ENCODE measurements around the gene GTF2IRD1.
"Not testable (repeated sequence)": the region's sequence is repeated elsewhere in the genome, so short reads cannot be mapped to it uniquely, and the experiment has no call there.

GTF2IRD1 gene, protein sequence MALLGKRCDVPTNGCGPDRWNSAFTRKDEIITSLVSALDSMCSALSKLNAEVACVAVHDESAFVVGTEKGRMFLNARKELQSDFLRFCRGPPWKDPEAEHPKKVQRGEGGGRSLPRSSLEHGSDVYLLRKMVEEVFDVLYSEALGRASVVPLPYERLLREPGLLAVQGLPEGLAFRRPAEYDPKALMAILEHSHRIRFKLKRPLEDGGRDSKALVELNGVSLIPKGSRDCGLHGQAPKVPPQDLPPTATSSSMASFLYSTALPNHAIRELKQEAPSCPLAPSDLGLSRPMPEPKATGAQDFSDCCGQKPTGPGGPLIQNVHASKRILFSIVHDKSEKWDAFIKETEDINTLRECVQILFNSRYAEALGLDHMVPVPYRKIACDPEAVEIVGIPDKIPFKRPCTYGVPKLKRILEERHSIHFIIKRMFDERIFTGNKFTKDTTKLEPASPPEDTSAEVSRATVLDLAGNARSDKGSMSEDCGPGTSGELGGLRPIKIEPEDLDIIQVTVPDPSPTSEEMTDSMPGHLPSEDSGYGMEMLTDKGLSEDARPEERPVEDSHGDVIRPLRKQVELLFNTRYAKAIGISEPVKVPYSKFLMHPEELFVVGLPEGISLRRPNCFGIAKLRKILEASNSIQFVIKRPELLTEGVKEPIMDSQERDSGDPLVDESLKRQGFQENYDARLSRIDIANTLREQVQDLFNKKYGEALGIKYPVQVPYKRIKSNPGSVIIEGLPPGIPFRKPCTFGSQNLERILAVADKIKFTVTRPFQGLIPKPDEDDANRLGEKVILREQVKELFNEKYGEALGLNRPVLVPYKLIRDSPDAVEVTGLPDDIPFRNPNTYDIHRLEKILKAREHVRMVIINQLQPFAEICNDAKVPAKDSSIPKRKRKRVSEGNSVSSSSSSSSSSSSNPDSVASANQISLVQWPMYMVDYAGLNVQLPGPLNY

DNA sequence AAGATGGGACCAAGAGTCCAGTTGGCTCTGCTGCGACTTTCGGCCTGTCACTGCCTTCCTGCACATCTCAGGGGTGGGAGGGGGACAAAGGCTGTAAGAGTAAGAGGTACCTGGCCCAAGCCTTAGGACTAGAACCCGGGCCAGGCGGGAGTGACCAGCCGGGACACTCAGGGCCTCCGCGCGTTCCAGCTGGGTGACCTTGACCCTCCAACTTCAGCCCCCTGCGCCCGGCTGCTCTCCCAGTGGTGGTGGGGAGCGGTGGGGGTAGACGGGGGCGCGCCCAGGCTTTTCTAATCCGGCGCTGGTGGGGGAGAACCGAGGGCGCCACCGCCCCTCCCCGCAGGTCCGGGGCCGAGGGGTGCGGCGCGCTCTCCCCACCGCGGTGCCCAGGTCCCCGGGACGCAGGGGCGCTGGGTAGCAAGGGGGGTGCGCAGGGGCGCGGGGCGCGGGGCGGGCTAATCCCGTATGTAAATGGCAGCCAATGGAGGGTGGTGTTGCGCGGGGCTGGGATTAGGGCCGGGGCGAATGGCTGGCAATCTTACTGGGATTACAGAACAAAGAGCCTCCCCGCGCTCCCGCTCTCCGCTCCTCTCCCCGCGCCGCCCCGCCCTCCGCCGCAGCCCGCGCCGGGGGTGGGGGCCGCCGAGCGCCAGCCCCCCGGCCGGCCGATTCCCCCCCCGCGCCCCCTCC is at the start of gene GTF2IRD1:
TSS of gene GTF2IRD1 (plus strand) at position 585 of the 690 bp plus-strand sequence. CDS start 54,175 bp downstream, outside the sequence.
- DNase-seq, result peak; percentile 89

DNA sequence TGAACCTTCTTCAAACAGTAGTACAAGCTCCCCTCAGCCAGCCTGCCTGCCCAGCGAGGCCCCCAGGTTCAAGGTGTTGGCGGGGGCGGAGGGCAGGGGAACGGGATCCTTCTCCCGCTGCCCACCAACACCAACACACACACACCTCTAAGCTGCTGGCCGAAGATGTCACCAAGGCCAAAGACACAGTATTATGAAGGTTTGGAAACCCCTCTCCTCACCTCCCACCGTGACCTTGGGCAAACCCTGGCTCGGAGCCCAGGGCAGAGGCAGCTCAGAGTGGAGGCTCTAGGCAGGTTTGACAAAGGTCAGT is 49.4 kb upstream of the GTF2IRD1 start:
- DNase-seq, result no peak

DNA sequence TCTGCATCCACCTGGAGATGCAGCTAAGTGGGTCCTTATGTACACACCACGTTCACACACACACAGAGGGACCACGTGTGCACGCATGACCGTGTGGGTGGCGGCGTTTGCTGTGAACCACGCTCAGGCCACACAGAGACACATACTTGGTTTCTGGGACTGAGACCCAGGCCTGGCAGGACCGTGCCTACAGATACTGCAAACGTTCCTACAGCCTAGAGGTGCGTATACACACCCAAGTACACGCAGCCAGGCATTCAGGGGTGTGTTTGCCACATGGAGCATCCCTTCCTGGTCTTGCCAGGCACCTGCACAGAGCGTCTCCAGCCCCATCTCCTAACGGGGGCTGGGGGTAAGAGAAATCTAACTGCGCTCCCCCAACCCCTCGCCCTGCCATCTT is 49.0 kb upstream of the GTF2IRD1 start:
- DNase-seq, result no peak

DNA sequence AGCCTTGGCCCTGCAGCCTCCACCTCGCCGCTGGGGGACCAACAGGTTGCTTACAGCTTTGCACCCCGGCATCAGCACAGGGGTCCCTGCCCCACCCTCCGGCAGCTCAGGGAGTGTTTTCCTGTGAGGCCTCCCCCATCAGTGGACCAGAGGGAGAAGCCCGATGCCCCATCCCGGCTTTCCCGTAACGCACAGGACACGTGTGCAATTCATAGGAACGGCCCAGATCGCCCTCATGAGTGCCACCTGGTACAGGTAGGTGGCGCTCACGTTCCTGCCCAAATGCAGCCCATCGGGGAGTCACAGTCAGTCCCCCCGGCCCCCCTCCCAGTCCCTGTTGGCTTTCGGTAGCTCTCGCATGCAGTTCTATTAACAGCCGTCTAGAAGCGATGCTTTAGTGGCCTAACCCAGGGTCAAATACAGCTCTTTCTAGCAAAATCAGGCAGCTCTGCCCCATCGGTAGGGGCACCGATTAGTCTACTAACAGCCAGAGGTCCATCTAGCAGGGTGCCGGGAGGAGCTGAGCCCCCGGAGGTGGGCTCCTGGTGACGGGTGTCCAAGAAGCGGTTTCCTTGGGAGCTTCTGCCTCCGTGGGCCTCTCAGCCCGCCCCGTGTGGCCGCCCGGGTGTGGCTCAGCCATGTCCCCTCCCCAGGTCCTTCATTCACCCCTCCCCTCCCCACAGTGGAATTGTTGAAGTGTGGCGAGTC is 48.4 kb upstream of the GTF2IRD1 start:
- no peak for DNase-seq

DNA sequence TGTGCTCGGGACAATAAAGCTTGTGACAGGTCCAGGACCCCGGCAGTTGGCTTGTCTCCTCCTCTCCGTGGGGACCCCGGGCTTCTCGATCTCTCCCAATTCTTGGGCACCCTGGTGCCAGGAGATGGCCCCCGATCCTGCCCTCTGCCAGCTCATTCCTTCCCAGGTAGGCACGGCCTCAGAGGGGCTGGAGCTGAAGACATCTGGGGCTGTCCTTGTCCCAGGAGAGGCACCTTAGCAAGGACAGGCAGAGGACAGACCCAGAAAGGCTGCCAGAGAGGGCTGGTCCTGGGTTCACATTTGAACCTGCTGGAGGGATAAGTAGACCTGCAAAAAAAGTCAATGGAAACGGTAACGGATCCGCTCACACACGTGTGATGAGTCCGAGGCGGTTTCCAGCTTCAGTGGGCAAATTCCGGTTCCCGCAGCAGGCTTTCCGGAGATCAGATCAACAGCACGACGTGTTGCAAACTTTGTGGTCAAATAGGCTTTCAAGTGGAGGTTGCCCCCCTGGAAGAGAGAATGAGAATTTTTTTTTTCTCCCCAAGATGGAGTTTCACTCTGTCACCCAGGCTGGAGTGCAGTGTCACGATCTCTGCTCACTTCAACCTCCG is 47.7 kb upstream of the GTF2IRD1 start:
- no peak for DNase-seq

DNA sequence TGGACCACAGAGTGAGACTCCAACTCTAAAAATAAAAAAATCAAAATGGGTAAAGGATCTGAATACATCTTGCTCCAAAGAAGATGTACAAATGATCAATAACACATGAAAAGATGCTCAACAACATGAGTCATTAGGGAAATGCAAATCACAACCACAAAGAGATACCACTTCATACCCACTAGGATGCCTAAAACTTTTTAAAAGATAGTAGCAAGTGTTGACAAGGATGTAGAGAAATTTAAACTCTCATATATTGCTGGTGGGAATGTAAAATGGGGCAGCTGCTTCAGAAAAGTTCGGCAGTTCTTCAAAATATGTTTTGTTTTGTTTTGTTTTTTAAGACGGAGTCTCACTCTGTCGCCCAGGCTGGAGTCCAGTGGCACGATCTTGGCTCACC is 45.7 kb upstream of the GTF2IRD1 start:
- DNase-seq, result no peak

DNA sequence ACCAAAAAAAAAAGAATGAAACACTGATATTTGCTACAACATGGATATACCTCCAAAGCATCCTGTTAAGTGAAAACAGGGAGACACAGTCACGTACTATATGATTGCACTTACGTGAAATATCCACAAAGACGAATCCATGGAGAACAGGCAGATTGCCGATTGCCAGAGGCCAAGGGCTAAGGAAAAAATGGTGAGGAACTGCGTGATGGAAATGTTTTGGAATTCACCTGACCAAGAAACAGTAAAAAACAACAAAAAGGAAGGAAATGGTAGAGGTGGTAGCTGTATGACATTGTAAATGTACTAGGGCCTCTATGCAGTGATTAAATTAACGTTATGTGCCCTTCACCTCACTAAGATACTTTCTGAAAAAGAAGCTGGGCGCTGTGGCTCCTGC is 44.1 kb upstream of the GTF2IRD1 start:
- DNase-seq, result no peak

DNA sequence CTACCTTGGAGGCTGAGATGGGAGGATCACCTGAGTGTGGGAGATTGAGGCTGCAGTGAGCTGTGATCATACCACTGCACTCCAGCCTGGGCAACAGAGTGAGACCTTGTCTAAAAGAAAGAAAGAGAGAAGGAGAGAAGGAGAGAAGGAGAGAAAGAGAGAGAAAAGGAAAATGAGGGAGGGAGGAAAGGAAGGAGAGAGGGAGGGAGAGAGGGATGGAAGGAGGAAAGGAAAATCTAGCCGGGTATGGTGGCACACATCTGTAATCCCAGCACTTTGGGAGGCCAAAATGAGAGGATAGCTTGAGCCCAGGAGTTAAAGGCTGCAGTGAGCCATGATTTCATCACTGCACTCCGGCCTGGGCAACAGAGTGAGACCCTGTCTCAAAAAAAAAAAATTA is 42.9 kb upstream of the GTF2IRD1 start:
- no peak for DNase-seq

DNA sequence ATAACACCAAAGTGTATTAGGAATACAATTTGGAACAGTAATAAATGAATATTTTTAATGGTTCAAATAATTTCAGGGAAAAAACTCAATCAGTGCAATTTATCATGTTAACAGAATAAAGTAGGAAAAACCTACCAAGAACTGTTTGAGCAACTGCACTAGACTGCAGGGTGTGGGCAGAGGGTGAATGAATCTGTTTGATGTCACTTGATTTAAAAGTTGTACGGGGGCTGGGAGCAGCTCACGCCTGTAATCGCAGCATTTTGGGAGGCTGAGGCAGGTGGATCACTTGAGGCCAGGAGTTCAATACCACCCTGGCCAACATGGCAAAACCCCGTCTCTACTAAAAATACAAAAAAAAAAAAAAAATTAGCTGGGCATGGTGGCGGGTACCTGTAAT is 42.1 kb upstream of the GTF2IRD1 start:
- not testable (repeated sequence) for DNase-seq

DNA sequence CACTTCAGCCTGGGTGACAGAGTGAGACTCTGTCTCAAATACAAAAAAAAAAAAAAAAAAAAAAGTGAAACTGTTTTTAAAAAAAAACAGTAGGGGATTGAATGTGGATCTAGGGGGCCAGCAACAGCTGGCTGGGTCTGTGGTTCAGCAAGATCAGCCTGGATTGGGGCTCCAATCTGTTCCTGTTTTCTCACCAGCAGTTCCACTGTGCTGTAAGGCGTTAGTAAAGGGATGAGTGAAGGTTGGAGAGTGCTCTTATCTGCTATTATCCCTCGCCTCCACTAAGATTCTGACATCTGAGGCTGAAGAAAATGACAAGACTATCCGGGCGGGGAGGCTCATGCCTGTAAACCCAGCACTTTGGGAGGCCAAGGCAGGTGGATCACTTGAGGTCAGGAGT is 41.6 kb upstream of the GTF2IRD1 start:
- DNase-seq, result no peak

DNA sequence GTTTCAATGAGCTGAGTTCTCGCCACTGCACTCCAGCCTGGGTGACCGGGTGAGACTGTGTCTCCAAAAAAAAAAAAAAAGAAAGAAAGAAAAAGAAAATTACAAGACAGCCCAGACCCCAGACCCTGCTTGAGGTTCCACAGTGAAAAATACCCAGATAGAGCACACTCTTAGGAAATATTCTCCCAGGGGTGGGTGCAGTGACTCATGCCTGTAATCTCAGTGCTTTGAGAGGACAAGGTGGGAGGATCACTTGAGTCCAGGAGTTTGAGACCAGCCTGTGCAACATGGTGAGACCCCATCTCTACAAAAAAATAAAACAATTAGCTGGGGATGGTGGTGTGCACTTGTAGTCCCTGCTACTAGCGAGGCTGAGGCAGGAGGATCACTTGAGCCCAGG is 41.1 kb upstream of the GTF2IRD1 start:
- no peak for DNase-seq

DNA sequence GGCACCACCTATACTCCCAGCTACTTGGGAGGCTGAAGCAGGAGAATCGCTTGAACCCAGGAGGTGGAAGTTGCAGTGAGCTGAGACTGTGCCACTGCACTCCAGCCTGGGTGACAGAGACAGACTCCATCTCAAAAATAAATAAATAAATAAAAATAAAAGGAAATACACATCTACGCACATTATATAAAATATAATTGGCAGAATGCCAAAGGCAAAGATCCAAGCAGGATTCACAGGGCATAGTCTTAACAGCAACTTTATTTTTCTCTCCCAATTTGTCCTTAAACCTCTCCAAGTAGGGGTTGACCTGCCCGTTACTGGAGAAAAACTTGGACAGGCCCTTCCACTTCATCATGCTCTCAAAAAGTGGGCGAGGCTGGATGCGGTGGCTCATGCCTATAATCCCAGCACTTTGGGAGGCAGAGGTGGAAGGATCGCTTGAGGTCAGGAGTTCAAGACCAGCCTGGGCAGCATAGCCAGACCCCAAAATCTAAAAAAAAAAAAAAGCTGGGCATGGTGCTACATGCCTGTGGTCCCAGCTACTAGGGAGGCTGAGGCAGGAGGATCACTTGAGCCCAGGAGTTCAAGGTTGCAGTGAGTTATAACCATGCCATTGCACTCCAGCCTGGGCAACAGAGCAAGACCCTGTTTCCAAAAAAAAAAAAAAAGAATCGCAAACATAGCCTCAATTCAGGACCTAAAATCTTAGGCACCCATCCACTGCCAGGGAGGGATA is 38.9 kb upstream of the GTF2IRD1 start:
- not testable (repeated sequence) for DNase-seq

DNA sequence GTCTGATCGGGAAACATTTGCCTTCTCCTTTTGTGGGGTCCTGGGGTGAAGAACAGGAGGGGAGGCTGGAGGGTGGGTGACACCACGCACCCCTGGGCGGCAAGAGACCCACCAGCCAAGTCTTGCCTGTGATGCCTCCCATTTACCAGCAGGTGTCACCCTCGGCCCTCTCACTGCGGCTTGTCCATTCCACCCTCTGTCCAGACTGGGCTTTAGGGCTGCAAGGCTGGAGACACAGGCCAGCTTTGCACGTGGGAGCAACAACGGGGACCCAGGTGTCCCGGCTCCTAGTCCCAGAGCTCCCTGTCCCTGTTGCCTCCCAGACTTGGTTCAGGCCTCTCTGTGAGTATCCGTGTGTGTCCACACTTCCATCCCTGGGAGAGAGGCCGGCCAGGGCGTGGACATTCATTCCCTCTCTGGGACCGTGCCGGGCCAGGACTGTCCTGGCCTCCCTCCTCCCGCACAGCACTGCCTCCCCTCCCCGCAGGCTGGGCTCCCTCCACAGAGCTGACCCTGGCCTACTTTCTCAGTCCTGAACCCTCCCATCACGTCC is 36.2 kb upstream of the GTF2IRD1 start:
- DNase-seq, result peak; percentile 70

DNA sequence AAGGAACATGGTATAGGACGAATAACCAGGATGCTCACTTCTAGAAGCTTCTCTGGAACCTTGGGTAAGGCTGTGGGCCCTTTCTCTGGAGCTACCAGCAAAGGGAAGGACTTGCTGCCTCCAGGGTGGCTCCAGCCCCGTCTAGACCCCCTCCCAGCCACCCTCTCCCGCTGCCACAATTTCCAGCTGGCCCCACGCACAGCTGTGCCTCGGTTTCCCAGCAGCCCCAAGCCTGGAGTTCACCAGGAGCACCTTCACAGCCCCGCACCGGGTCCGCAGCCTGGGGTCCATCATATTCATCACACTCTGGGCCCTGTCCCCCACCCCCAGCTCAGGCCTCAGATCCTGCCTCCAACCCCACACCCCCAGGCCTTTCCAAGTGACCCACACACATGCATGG is 35.6 kb upstream of the GTF2IRD1 start:
- DNase-seq, result no peak

DNA sequence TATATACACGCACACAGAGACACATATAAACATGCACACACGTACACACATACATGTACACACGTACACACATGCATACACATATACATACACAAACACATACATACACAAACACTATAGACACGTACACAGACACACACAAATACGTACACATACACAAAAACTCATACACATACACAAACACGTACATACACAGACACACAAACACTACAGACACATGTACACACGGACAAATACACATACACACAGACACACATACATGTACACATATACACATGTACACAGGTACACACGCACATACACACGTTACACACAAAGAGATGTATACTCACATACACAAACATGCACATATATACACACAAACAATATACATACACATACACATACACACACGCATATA is 35.2 kb upstream of the GTF2IRD1 start:
- no peak for DNase-seq

DNA sequence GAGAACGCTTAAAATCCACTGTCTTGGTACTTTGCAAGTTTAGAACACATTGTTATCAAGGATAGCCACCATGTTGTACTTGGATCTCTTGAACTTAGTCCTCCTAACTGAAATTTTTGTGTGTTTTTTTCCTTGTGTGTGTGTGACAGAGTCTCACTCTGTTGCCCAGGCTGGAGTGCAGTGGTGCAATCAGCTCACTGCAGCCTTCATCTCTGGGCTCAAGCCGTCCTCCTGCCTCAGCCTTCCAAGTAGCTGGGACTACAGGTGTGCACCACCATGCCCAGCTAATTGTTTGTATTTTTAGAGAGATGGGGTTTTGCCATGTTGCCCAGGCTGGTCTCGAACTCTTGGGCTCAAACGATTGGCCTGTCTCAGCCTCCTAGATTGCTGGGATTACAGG is 34.5 kb upstream of the GTF2IRD1 start:
- not testable (repeated sequence) for DNase-seq

DNA sequence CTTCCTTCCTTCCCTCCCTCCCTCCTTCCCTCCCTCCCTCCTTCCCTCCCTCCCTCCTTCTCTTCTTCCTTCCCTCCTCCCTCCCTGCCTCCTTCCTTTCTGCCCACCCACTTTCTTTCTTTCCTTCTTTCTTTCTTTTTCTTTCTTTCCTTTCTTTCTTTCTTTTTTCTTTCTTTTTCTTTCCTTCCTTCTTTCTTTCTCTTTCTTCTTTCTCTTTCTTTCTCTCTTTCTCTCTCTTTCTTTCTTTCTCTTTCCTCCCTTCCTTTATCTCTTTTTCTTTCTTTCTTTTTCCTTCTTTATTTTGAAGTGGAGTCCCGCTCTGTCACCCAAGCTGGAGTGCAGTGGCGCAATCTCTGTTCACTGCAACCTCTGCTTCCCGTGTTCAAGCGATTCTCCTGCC is 33.7 kb upstream of the GTF2IRD1 start:
- DNase-seq, result no peak

DNA sequence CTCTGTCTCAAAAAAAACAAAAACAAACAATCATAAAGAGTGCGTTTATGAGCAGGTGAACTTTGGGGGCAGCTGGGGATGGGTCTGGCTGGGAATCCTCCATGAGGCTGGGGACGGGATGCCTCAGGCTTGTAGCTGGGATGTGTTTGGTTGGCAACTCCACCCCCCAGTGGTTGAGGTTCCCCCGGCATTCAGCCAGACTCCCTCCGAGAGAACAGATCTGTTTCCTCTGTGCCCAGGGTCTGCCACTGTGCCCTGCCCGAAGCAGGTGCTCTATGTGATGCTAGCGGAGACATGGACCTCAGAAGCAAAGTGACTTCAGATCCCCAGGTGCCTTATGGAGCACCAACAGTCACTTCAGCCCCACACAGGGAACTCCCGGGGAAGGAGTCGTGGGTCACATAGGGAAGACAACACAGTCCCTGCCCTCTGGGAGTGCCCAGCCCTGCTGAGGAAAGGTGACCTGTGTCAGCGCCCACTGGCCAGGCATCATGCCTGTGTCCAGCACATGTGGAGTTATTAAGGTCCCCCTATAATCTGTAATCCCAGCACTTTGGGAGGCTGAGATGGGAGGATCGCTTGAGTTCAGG is 29.3 kb upstream of the GTF2IRD1 start:
- DNase-seq, result no peak

DNA sequence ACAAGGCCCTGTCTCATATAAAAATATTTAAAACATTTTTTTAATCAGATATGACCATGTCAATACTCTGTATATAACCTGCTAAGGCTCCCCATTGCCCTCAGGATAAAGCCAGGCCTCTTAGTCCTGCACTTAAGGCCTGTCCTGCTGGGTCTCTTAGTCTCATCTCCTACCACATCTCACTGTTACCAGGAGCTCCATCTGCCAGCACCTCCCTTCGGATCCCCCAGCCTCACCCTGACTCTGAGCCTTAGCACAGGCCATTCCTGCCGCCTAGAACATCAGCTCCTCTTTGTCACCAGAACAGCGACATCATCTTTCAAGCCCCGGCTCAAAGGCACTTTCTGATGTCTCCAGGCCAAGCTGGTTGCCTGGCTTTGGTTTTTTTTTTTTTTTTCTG is 25.7 kb upstream of the GTF2IRD1 start:
- no peak for DNase-seq

DNA sequence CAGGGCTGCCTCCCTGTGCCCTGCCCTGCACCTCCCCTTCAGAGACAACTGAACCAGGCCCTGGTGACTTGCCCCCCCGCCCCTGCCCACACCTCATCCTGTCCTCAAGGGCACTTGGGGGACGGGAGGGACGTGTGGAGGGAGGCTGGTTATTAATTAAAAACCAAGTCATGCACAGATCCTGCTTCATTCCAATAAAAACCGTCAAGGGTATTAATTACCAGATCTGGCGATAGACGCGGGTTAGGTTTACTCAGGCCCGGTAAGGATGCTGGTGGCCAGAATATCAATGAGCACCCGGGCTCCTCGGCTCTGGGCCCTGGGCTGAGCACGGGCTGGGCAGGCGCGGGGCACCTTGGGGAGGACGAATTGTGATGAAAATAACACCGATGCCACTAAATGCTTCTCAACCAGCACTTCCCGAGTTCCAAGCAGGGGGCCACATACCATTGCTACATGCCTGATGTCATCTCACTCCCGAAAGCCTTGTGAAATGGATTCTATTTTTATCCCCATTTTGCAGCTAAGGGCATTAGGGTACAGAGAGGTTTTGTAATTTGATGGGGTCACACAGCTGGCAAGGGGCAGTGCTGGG is 24.5 kb upstream of the GTF2IRD1 start:
- no peak for DNase-seq
